ENCODE data around the gene MEX3B.

MEX3B gene

GRCh38 chr15:82045179-82045891, 483 bp downstream of the MEX3B start:
- peak overlapping the region; percentile 78; the same call in 1 of the 2 replicates for H2AFZ ChIP-seq (ENCODE audit: low read length)
- H3K9ac ChIP-seq (ENCODE audit: low read length): peak overlapping the region; percentile 93
- H3K27me3 ChIP-seq (ENCODE audit: insufficient read depth, low read length): no peaks in the 10 kb centered on the region
- H3K4me1 ChIP-seq (ENCODE audit: insufficient read depth, low read length, severe bottlenecking): peaks cover 14% of the 10 kb centered on the region
- peak overlapping the region; percentile 84 for H3K4me3 ChIP-seq (ENCODE audit: low read depth, low read length, poor library complexity, severe bottlenecking)
- no peaks in the 10 kb centered on the region for H3K79me2 ChIP-seq (ENCODE audit: insufficient read depth, low read length)
- no peaks in the 10 kb centered on the region for H3K9me2 ChIP-seq (ENCODE audit: low read depth, low read length)
- H3K36me3 ChIP-seq (ENCODE audit: insufficient read depth, low read length): peaks cover 11% of the 10 kb centered on the region; the same call in 1 of the 2 replicates
- TF ChIP-seq EZH2 (IDR thresholded peaks at IDR 0.05; ENCODE audit: borderline replicate concordance, low read length) (no peak), CTCF (IDR thresholded peaks at IDR 0.05; ENCODE audit: low read length) (no peak)
- no peaks in the 10 kb centered on the region for H3K9me3 ChIP-seq (ENCODE audit: low read length)
- peak overlapping the region; percentile 87 for H3K4me2 ChIP-seq (ENCODE audit: low read length)
- no peaks in the 10 kb centered on the region for H3F3A ChIP-seq (ENCODE audit: insufficient read depth, low read length)
- H3K27ac ChIP-seq (ENCODE audit: low read depth, low read length, poor library complexity, severe bottlenecking): no peak overlapping the region
- no peaks in the 10 kb centered on the region for H4K20me1 ChIP-seq (ENCODE audit: insufficient read depth, low read length)

- peak overlapping the region; percentile 93 for H3K9ac ChIP-seq (ENCODE audit: low read length)
These were observed 1.2 kb downstream of the MEX3B start for GRCh38 chr15:82044373-82045178.

More at GRCh38 chr15:82044373-82045178, 1.2 kb downstream of the MEX3B start:
- H3K9me2 ChIP-seq (ENCODE audit: low read depth, low read length): no peaks in the 10 kb centered on the region
- no peak overlapping the region for H3K27ac ChIP-seq (ENCODE audit: low read depth, low read length, poor library complexity, severe bottlenecking)
- TF ChIP-seq CTCF (IDR thresholded peaks at IDR 0.05; ENCODE audit: low read length) (no peak), EZH2 (IDR thresholded peaks at IDR 0.05; ENCODE audit: borderline replicate concordance, low read length) (no peak)
- H4K20me1 ChIP-seq (ENCODE audit: insufficient read depth, low read length): no peaks in the 10 kb centered on the region
- H3K9me3 ChIP-seq (ENCODE audit: low read length): no peaks in the 10 kb centered on the region
- H3K36me3 ChIP-seq (ENCODE audit: insufficient read depth, low read length): peaks cover 11% of the 10 kb centered on the region; the same call in 1 of the 2 replicates
- no peaks in the 10 kb centered on the region for H3K79me2 ChIP-seq (ENCODE audit: insufficient read depth, low read length)
- no peaks in the 10 kb centered on the region for H3K27me3 ChIP-seq (ENCODE audit: insufficient read depth, low read length)
- H2AFZ ChIP-seq (ENCODE audit: low read length): no peak overlapping the region
- peaks cover 14% of the 10 kb centered on the region for H3K4me1 ChIP-seq (ENCODE audit: insufficient read depth, low read length, severe bottlenecking)
- peak overlapping the region; percentile 84 for H3K4me3 ChIP-seq (ENCODE audit: low read depth, low read length, poor library complexity, severe bottlenecking)
- peak overlapping the region; percentile 87 for H3K4me2 ChIP-seq (ENCODE audit: low read length)
- no peaks in the 10 kb centered on the region for H3F3A ChIP-seq (ENCODE audit: insufficient read depth, low read length)

Data from OCI-LY1 (cell line).